ENCODE results near the gene CCDC6. TPM values are rescaled to one million over a fixed set of nuclear protein-coding genes. Genes with fewer than 3 reads are reported as not detected.

CCDC6 gene
- total and polyA plus RNA-seq, 9 of the 15 experiments (the other 6 are each of a cell fraction or from before 2014, with no cell fraction given) = 10.4 to 41.0 (median 20.9) TPM

DNA sequence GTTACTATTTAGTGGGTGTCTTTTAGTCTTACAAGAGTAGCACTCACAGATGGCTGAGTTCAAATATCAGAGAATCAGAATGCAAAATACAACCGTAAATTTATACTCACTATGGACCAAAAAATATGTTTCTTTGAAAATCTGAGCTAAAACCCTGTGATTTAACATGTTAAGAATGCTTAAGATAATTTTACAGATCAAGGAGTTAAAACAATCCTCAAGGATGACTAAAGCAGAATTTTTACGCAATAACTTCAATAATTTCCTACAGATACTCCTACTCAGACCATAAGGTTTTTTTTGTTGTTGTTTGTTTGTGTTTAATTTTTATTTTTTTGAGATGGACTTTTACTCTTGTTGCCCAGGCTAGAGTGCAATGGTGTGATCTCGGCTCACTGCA is 47.9 kb upstream of the CCDC6 start:
- no peak for TF ChIP-seq FOXJ3 (CRISPR knock-in tag; IDR thresholded peaks at IDR 0.05)
- TF ChIP-seq, protein P1, sequence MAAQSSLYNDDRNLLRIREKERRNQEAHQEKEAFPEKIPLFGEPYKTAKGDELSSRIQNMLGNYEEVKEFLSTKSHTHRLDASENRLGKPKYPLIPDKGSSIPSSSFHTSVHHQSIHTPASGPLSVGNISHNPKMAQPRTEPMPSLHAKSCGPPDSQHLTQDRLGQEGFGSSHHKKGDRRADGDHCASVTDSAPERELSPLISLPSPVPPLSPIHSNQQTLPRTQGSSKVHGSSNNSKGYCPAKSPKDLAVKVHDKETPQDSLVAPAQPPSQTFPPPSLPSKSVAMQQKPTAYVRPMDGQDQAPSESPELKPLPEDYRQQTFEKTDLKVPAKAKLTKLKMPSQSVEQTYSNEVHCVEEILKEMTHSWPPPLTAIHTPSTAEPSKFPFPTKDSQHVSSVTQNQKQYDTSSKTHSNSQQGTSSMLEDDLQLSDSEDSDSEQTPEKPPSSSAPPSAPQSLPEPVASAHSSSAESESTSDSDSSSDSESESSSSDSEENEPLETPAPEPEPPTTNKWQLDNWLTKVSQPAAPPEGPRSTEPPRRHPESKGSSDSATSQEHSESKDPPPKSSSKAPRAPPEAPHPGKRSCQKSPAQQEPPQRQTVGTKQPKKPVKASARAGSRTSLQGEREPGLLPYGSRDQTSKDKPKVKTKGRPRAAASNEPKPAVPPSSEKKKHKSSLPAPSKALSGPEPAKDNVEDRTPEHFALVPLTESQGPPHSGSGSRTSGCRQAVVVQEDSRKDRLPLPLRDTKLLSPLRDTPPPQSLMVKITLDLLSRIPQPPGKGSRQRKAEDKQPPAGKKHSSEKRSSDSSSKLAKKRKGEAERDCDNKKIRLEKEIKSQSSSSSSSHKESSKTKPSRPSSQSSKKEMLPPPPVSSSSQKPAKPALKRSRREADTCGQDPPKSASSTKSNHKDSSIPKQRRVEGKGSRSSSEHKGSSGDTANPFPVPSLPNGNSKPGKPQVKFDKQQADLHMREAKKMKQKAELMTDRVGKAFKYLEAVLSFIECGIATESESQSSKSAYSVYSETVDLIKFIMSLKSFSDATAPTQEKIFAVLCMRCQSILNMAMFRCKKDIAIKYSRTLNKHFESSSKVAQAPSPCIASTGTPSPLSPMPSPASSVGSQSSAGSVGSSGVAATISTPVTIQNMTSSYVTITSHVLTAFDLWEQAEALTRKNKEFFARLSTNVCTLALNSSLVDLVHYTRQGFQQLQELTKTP (IDR thresholded peaks at IDR 0.05; ENCODE audit: low read depth in 1 of 2, partially characterized antibody in 2 of 2) = no peak
- TF ChIP-seq ZNF589 (CRISPR knock-in tag; IDR thresholded peaks at IDR 0.05; ENCODE audit: low read depth) = no peak
- no peak for TF ChIP-seq SRSF3 (IDR thresholded peaks at IDR 0.05; ENCODE audit: insufficient read depth, low read length)
- TF ChIP-seq HNRNPH1 (optimal IDR thresholded peaks at IDR 0.05; ENCODE audit: low read depth, low read length) = no peak
- TF ChIP-seq, protein P2, sequence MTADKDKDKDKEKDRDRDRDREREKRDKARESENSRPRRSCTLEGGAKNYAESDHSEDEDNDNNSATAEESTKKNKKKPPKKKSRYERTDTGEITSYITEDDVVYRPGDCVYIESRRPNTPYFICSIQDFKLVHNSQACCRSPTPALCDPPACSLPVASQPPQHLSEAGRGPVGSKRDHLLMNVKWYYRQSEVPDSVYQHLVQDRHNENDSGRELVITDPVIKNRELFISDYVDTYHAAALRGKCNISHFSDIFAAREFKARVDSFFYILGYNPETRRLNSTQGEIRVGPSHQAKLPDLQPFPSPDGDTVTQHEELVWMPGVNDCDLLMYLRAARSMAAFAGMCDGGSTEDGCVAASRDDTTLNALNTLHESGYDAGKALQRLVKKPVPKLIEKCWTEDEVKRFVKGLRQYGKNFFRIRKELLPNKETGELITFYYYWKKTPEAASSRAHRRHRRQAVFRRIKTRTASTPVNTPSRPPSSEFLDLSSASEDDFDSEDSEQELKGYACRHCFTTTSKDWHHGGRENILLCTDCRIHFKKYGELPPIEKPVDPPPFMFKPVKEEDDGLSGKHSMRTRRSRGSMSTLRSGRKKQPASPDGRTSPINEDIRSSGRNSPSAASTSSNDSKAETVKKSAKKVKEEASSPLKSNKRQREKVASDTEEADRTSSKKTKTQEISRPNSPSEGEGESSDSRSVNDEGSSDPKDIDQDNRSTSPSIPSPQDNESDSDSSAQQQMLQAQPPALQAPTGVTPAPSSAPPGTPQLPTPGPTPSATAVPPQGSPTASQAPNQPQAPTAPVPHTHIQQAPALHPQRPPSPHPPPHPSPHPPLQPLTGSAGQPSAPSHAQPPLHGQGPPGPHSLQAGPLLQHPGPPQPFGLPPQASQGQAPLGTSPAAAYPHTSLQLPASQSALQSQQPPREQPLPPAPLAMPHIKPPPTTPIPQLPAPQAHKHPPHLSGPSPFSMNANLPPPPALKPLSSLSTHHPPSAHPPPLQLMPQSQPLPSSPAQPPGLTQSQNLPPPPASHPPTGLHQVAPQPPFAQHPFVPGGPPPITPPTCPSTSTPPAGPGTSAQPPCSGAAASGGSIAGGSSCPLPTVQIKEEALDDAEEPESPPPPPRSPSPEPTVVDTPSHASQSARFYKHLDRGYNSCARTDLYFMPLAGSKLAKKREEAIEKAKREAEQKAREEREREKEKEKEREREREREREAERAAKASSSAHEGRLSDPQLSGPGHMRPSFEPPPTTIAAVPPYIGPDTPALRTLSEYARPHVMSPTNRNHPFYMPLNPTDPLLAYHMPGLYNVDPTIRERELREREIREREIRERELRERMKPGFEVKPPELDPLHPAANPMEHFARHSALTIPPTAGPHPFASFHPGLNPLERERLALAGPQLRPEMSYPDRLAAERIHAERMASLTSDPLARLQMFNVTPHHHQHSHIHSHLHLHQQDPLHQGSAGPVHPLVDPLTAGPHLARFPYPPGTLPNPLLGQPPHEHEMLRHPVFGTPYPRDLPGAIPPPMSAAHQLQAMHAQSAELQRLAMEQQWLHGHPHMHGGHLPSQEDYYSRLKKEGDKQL (CRISPR knock-in tag; IDR thresholded peaks at IDR 0.05; ENCODE audit: borderline replicate concordance) = no peak
- TF ChIP-seq OTX1 (CRISPR knock-in tag; IDR thresholded peaks at IDR 0.05) = no peak
- no peak for TF ChIP-seq SREBF2 (CRISPR knock-in tag; IDR thresholded peaks at IDR 0.05)
- no peak for TF ChIP-seq ZNF444 (CRISPR knock-in tag; IDR thresholded peaks at IDR 0.05)
- no peak for TF ChIP-seq SNIP1 (IDR thresholded peaks at IDR 0.05; ENCODE audit: low read depth)
- TF ChIP-seq ZNF197 (CRISPR knock-in tag; IDR thresholded peaks at IDR 0.05; ENCODE audit: low read depth) = no peak
- no peak for TF ChIP-seq ZC3H8 (IDR thresholded peaks at IDR 0.05)
- TF ChIP-seq ZSCAN32 (CRISPR knock-in tag; IDR thresholded peaks at IDR 0.05) = no peak
- no peak for TF ChIP-seq CBX1 (IDR thresholded peaks at IDR 0.05; ENCODE audit: low read depth)
- no peak for TF ChIP-seq ZNF79 (CRISPR knock-in tag; IDR thresholded peaks at IDR 0.05; ENCODE audit: low read depth)
- Histone ChIP-seq H3K4me2 (ENCODE audit: insufficient read depth, low read length) (no peak overlapping the region), H3K4me3 (no peak overlapping the region), H3K9me3 (replicated peaks; ENCODE audit: control insufficient read depth, insufficient read depth, low read depth, low read length) (no peaks in the 10 kb centered on the region), H3K9ac (ENCODE audit: insufficient read depth in 1 of 2, low read depth in 2 of 2, low read length in 2 of 2) (no peak overlapping the region), H3K36me3 (ENCODE audit: control insufficient read depth, insufficient read depth, low read length) (no peaks in the 10 kb centered on the region), H4K20me1 (replicated peaks; ENCODE audit: control insufficient read depth, insufficient read depth, low read length) (no peaks in the 10 kb centered on the region), H3K79me2 (ENCODE audit: control insufficient read depth, insufficient read depth, low read length) (no peaks in the 10 kb centered on the region), H2AFZ (ENCODE audit: low read depth, low read length) (no peak overlapping the region), H3K27me3 (ENCODE audit: control insufficient read depth in 2 of 2, insufficient read depth in 2 of 2, low read length in 2 of 2) (no peaks in the 10 kb centered on the region), H3K4me1 (replicated peaks in 1 of 2; ENCODE audit: control insufficient read depth in 2 of 2, insufficient read depth in 2 of 2, low read length in 2 of 2) (no peaks in the 10 kb centered on the region), H3K27ac (ENCODE audit: extremely low read depth, low read depth, low read length) (no peak overlapping the region), H3K9me1 (ENCODE audit: control insufficient read depth, insufficient read depth, low read length) (no peaks in the 10 kb centered on the region)
- ChIA-PET POLR2A (no interaction called here), CTCF (ENCODE audit: low intra/inter-chr PET ratio) (no interaction called here)
- in situ Hi-C loops (cut with MboI) = no loop called here
- ATAC-seq = no peak
- no peak for DNase-seq (ENCODE audit: extremely low read depth in 1 of 4, low spot score in 3 of 4)
- WGBS (ENCODE audit: insufficient coverage, low coverage, missing lambda C conversion rate) = 4% methylated on average over 3 of the region's 3 CpGs
- no peak for FAIRE-seq
- BruUV-seq (replicated peaks) = no TSS peak
- intact Hi-C loops (cut with micrococcal nuclease) = no loop called here
